Fibroblast of the conjunctiva (primary cell): Measurements from ENCODE around the gene LBX2.
A peak's percentile ranks its signal among the peaks of the same experiment; 100 is the strongest.

Experiments
- DNase-seq: peaks from one replicate; pipeline ENCODE4 v3.0.0-alpha.2; 2010; ENCODE audit warnings: low read depth

The LBX2 gene

GRCh38 chr2:74499267-74499939 is at the start of gene LBX2:
LBX2 (minus strand) TSS chr2:74499603; CDS start chr2:74499537, 66 bp downstream.
- no peak for DNase-seq

DNA sequence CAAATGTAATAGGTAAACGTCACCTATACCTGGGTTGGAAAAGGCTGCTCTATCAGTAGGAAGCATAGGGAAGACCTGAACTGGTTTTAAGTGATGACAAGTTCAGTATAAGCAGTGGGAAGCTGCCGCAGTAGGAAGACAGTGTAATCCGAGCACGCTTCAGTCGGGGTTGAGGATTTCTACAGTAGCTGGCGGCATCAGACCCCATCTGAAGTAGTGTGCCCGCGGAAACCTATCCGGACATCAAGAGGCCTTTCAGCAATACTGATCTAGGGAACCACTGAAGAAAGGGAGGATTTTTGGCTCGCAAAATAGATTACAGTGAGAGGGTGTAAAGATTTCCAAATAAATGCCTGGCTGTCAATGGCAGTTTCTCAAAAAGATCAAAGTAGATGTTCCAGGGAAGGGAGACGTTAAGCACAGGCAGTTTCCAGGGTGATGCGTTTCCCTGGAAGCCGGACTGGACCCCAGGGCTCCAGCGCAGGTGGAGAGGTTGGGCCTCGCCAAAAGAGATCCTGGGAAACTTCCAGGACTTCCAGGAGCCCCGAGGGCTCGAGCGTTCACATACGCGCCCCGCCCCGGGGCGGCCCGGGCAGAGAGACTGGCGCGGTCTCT is 49.0 kb upstream of the LBX2 start:
- DNase-seq = no peak

DNA sequence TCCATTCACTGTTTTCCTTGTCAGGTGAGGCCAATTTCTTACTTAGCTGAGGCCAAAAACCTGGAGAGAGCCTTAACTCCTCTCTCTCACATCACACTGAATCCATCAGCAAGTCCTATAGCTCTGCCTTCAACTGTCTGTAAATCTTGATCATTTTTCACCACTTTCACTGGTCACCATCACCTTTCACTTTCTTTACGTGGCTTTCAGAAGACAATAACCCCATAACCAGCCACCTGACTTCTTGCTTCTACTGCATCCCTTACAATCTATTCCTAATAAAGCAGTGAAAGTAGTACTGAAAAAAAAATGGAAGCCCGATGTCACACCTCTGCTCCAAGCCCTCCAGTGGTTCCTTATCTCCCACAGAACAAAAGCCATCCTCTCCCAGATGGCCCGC is 46.6 kb upstream of the LBX2 start:
- DNase-seq = no peak

- no peak for DNase-seq
These were observed 45.2 kb upstream of the LBX2 start for GRCh38 chr2:74544634-74545033.

- DNase-seq = no peak
These were observed 43.6 kb upstream of the LBX2 start for GRCh38 chr2:74542978-74543377.

GRCh38 chr2:74540291-74540690 is 40.9 kb upstream of the LBX2 start:
- no peak for DNase-seq

GRCh38 chr2:74538881-74539339 is 39.5 kb upstream of the LBX2 start:
- no peak for DNase-seq

DNA sequence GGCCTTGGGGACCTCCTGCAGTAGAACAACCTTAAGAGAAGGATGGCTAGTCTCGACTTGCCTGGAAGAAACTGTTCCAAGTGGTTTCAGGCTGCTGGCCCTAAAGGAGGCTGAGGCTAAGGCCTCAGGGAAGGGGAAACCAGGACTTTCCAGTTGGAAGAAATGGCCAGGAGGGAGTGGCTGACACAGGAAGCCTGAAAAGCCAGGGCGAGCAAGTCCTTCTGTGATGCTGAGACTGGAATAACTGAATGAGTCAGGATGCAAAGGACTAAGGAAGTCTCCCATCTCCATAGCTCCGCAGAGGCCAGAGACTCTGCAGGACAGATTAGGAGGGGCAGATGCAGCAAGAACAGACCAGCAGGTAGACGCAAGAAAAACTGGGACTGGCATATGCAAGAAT is 37.7 kb upstream of the LBX2 start:
- no peak for DNase-seq

DNA sequence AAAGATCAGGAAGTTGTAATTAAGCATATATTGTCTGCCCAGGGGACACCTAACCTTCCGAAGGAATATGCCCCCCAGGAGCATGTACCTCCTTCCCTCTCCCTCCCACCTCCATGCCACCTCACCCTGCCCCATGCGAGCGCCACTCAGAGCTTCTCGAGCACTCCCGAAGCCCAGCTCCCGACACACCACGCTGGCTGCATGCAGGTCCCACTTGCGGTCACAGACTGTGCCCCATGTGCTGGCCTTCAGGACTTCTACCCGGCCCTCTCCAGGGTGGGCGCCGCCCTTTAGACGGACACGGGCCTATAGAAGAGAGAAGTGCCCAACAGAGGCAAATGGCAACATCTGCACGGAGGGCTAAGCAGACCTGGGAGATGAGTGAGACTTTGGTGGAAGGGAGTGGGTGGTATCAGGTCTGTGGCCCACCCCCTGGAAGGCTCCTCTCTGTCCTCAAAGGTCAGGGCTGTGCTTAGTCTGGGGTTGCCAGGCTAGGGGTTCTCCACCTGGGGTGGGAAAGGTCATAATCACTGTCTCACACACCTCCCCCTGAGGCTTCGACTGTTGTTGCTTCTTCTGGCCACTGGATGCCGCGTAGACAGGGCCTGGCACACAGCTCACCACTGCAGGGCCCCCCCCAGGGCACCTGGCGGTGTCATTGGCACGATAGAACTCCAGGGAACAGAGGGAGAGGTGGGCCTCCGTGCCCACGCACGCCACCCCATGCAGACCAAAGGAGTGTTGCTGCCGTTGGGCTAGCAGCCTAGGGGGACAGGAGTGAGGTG is 37.0 kb upstream of the LBX2 start:
- DNase-seq = no peak

DNA sequence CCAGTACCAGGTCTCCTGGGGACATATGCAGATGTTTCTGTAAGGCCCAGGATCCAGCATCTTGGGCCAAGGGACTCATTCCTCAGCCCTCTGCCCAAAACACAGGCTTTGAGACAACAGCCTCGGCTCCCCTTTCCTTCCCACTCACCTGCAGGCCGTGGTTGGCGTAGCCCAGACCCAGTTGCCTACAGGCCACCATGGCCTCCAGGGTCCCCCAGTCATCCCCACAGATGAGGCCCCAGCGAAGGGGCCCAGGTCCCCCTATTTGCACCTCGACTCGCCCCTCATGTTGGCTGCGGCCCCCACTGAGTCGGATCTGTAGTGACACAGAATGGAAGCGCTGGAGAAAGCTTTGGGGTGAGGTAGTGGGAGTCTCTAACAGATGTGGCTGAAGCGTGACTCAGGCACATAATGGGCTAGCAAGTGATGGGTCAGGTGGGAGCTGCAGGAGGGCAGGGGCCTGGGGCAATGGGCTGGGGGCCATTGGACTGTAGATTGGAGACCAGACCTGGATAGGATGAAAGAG is 36.1 kb upstream of the LBX2 start:
- DNase-seq = no peak

- no peak for DNase-seq
These were observed 35.0 kb upstream of the LBX2 start for GRCh38 chr2:74534411-74534810.

- no peak for DNase-seq
These were observed 34.1 kb upstream of the LBX2 start for GRCh38 chr2:74533464-74533863.

DNA sequence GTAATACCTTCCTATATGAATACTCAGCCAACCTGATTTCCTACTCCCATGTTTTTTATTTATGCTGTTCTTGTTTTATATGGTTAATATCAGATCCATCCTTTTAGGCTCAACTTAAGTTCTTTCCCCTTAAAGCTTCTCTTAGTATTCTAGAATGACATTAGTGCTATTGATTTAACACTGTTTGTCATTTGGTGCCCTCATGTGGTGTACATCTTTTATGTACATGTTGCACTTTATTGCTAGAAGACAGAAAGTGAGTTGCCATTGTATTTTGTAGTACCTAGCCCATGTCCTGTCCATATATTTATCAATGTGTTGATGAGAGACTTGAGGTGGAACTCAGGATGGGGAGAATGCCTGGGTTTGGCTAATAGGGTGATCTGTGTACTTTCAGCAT is 32.8 kb upstream of the LBX2 start:
- peak; percentile 64 for DNase-seq

- DNase-seq = no peak
These were observed 32.3 kb upstream of the LBX2 start for GRCh38 chr2:74531666-74532065.

- DNase-seq = no peak
These were observed 31.1 kb upstream of the LBX2 start for GRCh38 chr2:74530239-74531187.

GRCh38 chr2:74529357-74530238 is 30.2 kb upstream of the LBX2 start, which contains the start of the genes AUP1 and HTRA2:
AUP1 (minus strand) TSS chr2:74529706; CDS start chr2:74529629, 77 bp downstream.
HTRA2 (plus strand) TSS chr2:74529933; CDS start chr2:74530007, 74 bp downstream.
- DNase-seq = peak; percentile 99

GRCh38 chr2:74528600-74529356 is 29.4 kb upstream of the LBX2 start:
- no peak for DNase-seq

DNA sequence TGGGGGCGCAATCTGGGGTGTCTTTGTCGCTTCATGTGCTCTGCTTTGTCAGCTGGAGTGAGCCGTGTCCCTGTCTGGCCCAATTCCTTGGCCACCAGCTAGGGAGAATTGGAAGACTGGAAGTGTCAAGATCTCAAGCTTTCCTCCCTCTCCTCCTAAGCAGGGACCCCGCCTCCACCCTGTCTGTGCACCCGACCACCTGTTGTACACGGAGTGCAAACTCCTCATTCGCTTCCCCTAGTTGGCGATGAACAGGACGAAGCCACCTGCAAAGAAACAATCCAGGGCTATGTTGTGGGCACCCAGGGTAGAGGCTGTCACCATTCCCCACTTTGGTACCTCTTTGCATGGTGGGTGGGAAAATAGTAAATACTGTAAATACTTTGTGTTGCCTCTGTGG is 28.3 kb upstream of the LBX2 start:
- no peak for DNase-seq

GRCh38 chr2:74526649-74527230 is 27.3 kb upstream of the LBX2 start:
- DNase-seq = no peak
